Body of pancreas (tissue), 4 donors: ENCODE measurements around the gene ABCB11.

ENCODE experiments used
- POLR2A ChIP-seq, 3 donors: fragments of 450-650 bp; IDR thresholded peaks; one replicate each; pipeline ENCODE4 v1.6.1; 2016; ENCODE audit warnings: antibody characterized with exemption in 3 of 3, mild to moderate bottlenecking in 2 of 3
- TF ChIP-seq, protein P1 (sequence below), 7 experiments: fragments of 450-650 bp in 4 of 7; fragments of 200-600 bp in 3 of 7; sonication (generic) in 3 of 7; IDR thresholded peaks; one replicate each; pipeline ENCODE4 v1.5.1; 2016 to 2019; ENCODE audit warnings: antibody characterized with exemption in 7 of 7

DNA sequence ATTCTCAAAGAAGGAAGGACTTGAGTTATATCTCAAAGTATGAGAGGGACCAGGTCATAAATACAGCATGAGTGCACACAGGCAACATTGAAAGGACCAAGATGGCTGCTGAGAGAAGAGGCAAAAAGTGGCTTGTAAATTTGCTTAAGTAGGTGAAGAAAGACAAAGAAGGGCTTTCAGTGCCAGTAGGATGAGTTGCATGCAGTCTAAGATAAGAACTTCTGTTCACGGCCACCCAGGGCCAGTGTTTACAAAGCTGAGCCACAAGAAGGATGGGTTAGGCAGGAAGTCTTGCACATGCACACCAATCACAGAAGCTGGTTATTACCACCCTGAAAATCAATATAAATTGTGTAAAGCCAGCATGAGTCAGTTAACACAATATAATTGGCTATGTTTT is 3.1 kb upstream of the ABCB11 start:
- TF ChIP-seq, protein P1, sequence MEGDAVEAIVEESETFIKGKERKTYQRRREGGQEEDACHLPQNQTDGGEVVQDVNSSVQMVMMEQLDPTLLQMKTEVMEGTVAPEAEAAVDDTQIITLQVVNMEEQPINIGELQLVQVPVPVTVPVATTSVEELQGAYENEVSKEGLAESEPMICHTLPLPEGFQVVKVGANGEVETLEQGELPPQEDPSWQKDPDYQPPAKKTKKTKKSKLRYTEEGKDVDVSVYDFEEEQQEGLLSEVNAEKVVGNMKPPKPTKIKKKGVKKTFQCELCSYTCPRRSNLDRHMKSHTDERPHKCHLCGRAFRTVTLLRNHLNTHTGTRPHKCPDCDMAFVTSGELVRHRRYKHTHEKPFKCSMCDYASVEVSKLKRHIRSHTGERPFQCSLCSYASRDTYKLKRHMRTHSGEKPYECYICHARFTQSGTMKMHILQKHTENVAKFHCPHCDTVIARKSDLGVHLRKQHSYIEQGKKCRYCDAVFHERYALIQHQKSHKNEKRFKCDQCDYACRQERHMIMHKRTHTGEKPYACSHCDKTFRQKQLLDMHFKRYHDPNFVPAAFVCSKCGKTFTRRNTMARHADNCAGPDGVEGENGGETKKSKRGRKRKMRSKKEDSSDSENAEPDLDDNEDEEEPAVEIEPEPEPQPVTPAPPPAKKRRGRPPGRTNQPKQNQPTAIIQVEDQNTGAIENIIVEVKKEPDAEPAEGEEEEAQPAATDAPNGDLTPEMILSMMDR (IDR thresholded peaks at IDR 0.05): no peak
- no peak for TF ChIP-seq POLR2A (IDR thresholded peaks at IDR 0.05)
